Neural progenitor cell (in vitro differentiated cells): ENCODE data around the gene SIPA1L3.

Experiments
- CTCF ChIP-seq: fragments of 200-600 bp; sonication (generic); IDR thresholded peaks from 2 replicates; pipeline ENCODE4 v1.5.1; 2017; ENCODE audit warnings: antibody characterized with exemption, mild to moderate bottlenecking
- EZH2 ChIP-seq: fragments of 200-600 bp; sonication (generic); IDR thresholded peaks from 2 replicates; pipeline ENCODE4 v1.6.1; 2017; ENCODE audit warnings: antibody characterized with exemption, mild to moderate bottlenecking, moderate library complexity
- EZH2phosphoT487 ChIP-seq: fragments of 200-600 bp; sonication (generic); IDR thresholded peaks from 2 replicates; pipeline ENCODE4 v1.6.1; 2017; ENCODE audit warnings: antibody characterized with exemption

GRCh38 chr19:38142176-38143035 lies 235.4 kb downstream of the SIPA1L3 start:
- TF ChIP-seq CTCF (peak; percentile 88), EZH2phosphoT487 (no peak), EZH2 (no peak)
